ENCODE measurements around the gene ZNF536.

DNA sequence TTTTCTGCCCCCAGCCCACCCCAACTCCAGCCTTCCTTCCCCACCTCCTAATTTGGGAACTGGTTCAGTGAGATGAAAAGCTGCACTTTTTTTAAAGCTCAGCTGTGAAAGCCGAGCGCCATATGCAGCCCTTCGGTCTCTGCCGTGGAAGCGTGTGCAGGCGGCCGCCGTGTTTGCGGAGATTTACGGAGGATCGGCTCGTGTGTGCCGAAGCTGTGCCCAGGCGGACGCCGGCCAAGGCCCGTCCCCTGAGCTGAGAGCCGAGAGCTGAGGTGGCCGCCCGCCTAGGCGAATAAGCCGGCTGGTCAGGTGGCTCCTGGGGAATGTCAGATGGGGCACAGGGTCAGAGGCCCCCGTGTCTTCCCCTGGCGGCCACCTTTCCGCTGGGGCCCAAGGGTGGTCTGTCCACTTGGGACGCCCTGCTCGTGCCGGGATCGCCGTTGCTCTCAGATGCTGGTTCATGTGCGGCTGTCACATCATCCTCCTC, 78.7 kb downstream of the ZNF536 start:
- TF ChIP-seq CTCF (IDR thresholded peaks at IDR 0.05), result no peak
- TF ChIP-seq FOSL2 (IDR thresholded peaks at IDR 0.05; ENCODE audit: borderline replicate concordance, low read depth), result no peak
- no peak for TF ChIP-seq EP300 (IDR thresholded peaks at IDR 0.05; ENCODE audit: borderline replicate concordance in 1 of 2, low read depth in 1 of 2, low read length in 1 of 2)
- no peak for TF ChIP-seq RFX5 (IDR thresholded peaks at IDR 0.05; ENCODE audit: low read length)
- TF ChIP-seq TAF1 (IDR thresholded peaks at IDR 0.05; ENCODE audit: borderline replicate concordance, low read depth, low read length), result no peak
- TF ChIP-seq EZH2phosphoT487 (IDR thresholded peaks at IDR 0.05; ENCODE audit: borderline replicate concordance, low read depth), result no peak
- TF ChIP-seq YY1 (IDR thresholded peaks at IDR 0.05; ENCODE audit: low read depth), result no peak
- no peak for TF ChIP-seq MXI1 (IDR thresholded peaks at IDR 0.05; ENCODE audit: low read depth, low read length)
- TF ChIP-seq SIN3A (IDR thresholded peaks at IDR 0.05; ENCODE audit: borderline replicate concordance, low read depth, low read length), result no peak
- TF ChIP-seq MAX (IDR thresholded peaks at IDR 0.05; ENCODE audit: low read depth), result no peak
- no peak for TF ChIP-seq POLR2AphosphoS5 (IDR thresholded peaks at IDR 0.05; ENCODE audit: low read depth, low read length)
